Hepatocyte (in vitro differentiated cells): ENCODE data around the gene S100G.

Experiments used
- EZH2 ChIP-seq: fragments of 200-600 bp; sonication (generic); IDR thresholded peaks from 2 replicates; pipeline ENCODE4 v1.6.1; 2016; ENCODE audit warnings: antibody characterized with exemption, mild to moderate bottlenecking, borderline replicate concordance
- TF ChIP-seq, protein P1 (sequence below): fragments of 200-600 bp; sonication (generic); IDR thresholded peaks from 2 replicates; pipeline ENCODE4 v1.5.1; 2016; ENCODE audit warnings: antibody characterized with exemption, mild to moderate bottlenecking; ENCODE audit not compliant: poor library complexity

DNA sequence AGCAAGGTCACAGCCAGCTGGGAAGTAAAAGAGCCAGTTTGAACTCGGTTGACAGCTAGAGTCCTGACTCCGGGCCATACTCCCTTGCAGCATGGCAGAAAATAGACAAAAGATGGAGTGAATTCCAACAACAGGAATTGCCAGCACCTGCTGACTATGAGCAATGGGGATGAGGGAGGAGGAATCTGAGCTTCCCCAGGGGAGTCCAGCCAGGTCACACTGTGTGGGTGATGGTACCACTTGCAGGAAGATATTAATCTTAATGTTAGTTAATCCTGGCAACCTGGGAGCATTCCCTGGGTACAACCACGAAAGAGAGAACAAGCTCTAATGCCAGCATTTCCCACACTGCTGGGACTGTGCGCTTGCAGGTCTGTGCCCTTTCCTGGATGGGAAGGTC lies 48.1 kb upstream of the S100G start:
- TF ChIP-seq EZH2 = no peak
- TF ChIP-seq, protein P1, sequence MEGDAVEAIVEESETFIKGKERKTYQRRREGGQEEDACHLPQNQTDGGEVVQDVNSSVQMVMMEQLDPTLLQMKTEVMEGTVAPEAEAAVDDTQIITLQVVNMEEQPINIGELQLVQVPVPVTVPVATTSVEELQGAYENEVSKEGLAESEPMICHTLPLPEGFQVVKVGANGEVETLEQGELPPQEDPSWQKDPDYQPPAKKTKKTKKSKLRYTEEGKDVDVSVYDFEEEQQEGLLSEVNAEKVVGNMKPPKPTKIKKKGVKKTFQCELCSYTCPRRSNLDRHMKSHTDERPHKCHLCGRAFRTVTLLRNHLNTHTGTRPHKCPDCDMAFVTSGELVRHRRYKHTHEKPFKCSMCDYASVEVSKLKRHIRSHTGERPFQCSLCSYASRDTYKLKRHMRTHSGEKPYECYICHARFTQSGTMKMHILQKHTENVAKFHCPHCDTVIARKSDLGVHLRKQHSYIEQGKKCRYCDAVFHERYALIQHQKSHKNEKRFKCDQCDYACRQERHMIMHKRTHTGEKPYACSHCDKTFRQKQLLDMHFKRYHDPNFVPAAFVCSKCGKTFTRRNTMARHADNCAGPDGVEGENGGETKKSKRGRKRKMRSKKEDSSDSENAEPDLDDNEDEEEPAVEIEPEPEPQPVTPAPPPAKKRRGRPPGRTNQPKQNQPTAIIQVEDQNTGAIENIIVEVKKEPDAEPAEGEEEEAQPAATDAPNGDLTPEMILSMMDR = no peak
